ENCODE results near the gene AHRR.

The AHRR gene

DNA sequence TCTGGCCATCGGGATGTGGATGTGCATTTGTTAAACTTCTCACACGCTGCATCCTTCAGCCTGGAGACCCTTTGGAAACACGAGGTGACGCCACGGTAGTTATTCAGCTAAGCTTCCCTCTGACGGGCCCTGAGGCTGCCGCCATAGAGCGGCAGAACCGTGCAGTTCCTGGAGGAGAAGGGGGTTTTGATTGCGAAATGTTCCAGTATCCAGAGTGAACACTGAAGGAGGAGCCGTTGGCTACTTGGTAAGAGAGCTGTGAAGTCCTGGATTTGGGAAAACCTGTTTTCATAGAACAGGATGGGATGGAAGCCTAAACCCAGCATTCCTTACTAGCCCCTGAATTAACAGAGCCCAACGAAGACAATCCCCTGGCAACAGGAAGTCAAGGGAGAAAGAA, 98.5 kb downstream of the AHRR start:
- TF ChIP-seq NFIC (IDR thresholded peaks at IDR 0.05) (no peak), CEBPB (IDR thresholded peaks at IDR 0.05) (peak; percentile 53; the same call in 1 of the 2 replicates)

DNA sequence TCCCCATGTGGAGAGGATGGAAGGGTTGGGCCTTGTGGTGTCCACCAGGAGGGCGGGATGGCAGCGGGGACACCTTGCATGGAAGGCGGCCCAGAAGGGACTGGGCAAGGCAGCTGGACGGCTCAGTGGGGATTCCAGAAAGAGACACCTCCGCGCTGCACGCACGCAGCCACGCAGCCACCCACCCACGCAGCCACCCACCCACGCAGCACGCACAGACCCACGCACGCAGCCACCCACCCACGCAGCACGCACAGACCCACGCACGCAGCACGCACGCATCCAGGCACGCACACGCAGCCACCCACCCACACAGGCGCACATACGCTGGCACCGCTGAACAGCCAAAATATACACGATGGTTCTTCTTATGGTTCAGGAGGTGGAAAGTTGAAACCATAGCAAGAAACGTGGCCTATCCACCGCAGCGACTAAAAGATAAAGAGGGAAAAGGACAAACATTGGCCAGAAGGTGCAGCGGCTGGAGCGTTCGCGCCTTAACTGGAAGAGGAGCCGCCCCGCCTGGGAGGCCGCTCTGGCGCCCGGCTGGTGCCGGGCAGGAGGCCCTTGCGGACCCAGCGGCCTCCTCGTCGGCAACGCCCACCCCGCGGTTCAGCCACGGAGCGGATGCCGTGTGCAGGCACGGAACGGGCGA, 99.2 kb downstream of the AHRR start:
- TF ChIP-seq RAD21 (IDR thresholded peaks at IDR 0.05; ENCODE audit: low read depth) (no peak), TEAD4 (IDR thresholded peaks at IDR 0.05) (no peak), TCF12 (IDR thresholded peaks at IDR 0.05; ENCODE audit: low read depth) (no peak), YY1 (IDR thresholded peaks at IDR 0.05; ENCODE audit: low read depth) (no peak), MAX (IDR thresholded peaks at IDR 0.05) (no peak), ZBTB7A (IDR thresholded peaks at IDR 0.05; ENCODE audit: low read depth) (no peak), EP300 (IDR thresholded peaks at IDR 0.05; ENCODE audit: borderline replicate concordance) (no peak), NFIC (IDR thresholded peaks at IDR 0.05) (no peak), EGR1 (IDR thresholded peaks at IDR 0.05) (no peak), REST (IDR thresholded peaks at IDR 0.05; ENCODE audit: low read depth) (no peak), CEBPB (IDR thresholded peaks at IDR 0.05) (no peak), TAF1 (IDR thresholded peaks at IDR 0.05; ENCODE audit: low read depth) (no peak)
- TF ChIP-seq, protein P1, sequence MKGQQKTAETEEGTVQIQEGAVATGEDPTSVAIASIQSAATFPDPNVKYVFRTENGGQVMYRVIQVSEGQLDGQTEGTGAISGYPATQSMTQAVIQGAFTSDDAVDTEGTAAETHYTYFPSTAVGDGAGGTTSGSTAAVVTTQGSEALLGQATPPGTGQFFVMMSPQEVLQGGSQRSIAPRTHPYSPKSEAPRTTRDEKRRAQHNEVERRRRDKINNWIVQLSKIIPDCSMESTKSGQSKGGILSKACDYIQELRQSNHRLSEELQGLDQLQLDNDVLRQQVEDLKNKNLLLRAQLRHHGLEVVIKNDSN (IDR thresholded peaks at IDR 0.05): no peak

DNA sequence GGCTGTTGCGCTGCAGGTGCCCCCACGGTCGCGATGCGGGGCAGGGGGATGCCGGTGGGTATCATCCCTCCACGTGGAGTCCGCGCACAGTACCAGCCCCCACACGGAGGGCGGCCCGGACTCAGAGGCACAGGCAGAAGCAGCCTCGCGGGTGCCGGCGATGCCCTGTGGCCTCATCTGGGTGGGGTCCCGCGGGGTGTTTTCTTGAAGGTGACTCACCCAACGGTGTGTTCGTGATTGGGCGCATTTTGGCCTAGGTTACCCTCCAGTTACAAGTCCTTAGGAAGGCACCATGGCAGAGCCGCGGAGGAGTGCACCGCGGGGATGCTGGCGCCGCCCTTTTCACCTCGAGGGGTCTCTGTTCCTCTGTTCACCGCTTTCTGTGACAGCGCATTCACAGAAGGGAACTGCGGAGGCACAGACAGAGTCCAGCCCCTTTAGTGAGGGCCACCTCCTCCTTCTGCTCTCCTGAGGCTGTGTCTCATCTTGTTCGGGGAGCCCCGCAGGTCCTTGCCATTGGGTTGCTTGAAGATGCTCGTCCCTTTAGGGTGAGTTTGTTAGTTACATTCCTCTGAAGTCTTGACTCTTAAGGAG, 99.9 kb downstream of the AHRR start:
- no peak for TF ChIP-seq MAX (IDR thresholded peaks at IDR 0.05)
- no peak for TF ChIP-seq CREB1 (IDR thresholded peaks at IDR 0.05; ENCODE audit: low read depth)
- TF ChIP-seq RAD21 (IDR thresholded peaks at IDR 0.05; ENCODE audit: low read depth): no peak
- TF ChIP-seq, protein P1 (IDR thresholded peaks at IDR 0.05): no peak
- no peak for TF ChIP-seq NFIC (IDR thresholded peaks at IDR 0.05)
- no peak for TF ChIP-seq EGR1 (IDR thresholded peaks at IDR 0.05)
- no peak for TF ChIP-seq FOXM1 (IDR thresholded peaks at IDR 0.05; ENCODE audit: borderline replicate concordance, low read depth)
- TF ChIP-seq YY1 (IDR thresholded peaks at IDR 0.05; ENCODE audit: low read depth): no peak
- TF ChIP-seq REST (IDR thresholded peaks at IDR 0.05; ENCODE audit: low read depth): no peak
- TF ChIP-seq ZBTB7A (IDR thresholded peaks at IDR 0.05; ENCODE audit: low read depth): no peak
- TF ChIP-seq TEAD4 (IDR thresholded peaks at IDR 0.05): no peak
- TF ChIP-seq EP300 (IDR thresholded peaks at IDR 0.05; ENCODE audit: borderline replicate concordance): no peak

GRCh38 chr5:421901-422300, 100.4 kb downstream of the AHRR start:
- TF ChIP-seq RAD21 (IDR thresholded peaks at IDR 0.05; ENCODE audit: low read depth): no peak
- no peak for TF ChIP-seq YY1 (IDR thresholded peaks at IDR 0.05; ENCODE audit: low read depth)
- no peak for TF ChIP-seq TCF12 (IDR thresholded peaks at IDR 0.05; ENCODE audit: low read depth)
- no peak for TF ChIP-seq TAF1 (IDR thresholded peaks at IDR 0.05; ENCODE audit: low read depth)
- no peak for TF ChIP-seq NFIC (IDR thresholded peaks at IDR 0.05)
- TF ChIP-seq REST (IDR thresholded peaks at IDR 0.05; ENCODE audit: low read depth): no peak
- TF ChIP-seq, protein P1 (IDR thresholded peaks at IDR 0.05): no peak
- TF ChIP-seq FOXM1 (IDR thresholded peaks at IDR 0.05; ENCODE audit: borderline replicate concordance, low read depth): no peak
- no peak for TF ChIP-seq MAX (IDR thresholded peaks at IDR 0.05)
- no peak for TF ChIP-seq EP300 (IDR thresholded peaks at IDR 0.05; ENCODE audit: borderline replicate concordance)
- no peak for TF ChIP-seq CEBPB (IDR thresholded peaks at IDR 0.05)
- no peak for TF ChIP-seq ZBTB7A (IDR thresholded peaks at IDR 0.05; ENCODE audit: low read depth)
- TF ChIP-seq CREB1 (IDR thresholded peaks at IDR 0.05; ENCODE audit: low read depth): no peak
- TF ChIP-seq EGR1 (IDR thresholded peaks at IDR 0.05): no peak
- no peak for TF ChIP-seq TEAD4 (IDR thresholded peaks at IDR 0.05)
